Mesendoderm (in vitro differentiated cells): ENCODE measurements around the gene F8.
"Not testable (repeated sequence)": the region's sequence is repeated elsewhere in the genome, so short reads cannot be mapped to it uniquely, and the experiment has no call there.

Source experiments
- DNase-seq: peaks from one replicate; pipeline ENCODE4 v3.0.0; 2013
- H2AK5ac ChIP-seq: 2 replicates; pipeline ENCODE4 v1.6.1; 2013; ENCODE audit warnings: low read length, inconsistent platforms
- H2BK120ac ChIP-seq: 2 replicates; pipeline ENCODE4 v1.6.1; 2013; ENCODE audit warnings: low read depth, mild to moderate bottlenecking, low read length, moderate library complexity, mixed read lengths
- H2BK15ac ChIP-seq: replicated peaks from 2 replicates; pipeline ENCODE4 v1.6.1; 2013; ENCODE audit warnings: low read depth, mild to moderate bottlenecking, moderate library complexity
- H2BK5ac ChIP-seq: 2 replicates; pipeline ENCODE4 v1.6.1; 2013; ENCODE audit warnings: low read length, inconsistent platforms
- H3K18ac ChIP-seq: 2 replicates; pipeline ENCODE4 v1.6.1; 2013; ENCODE audit warnings: mild to moderate bottlenecking, low read length, mixed read lengths
- H3K23ac ChIP-seq: one replicate; pipeline ENCODE4 v1.6.1; 2013; ENCODE audit warnings: low read length
- H3K27ac ChIP-seq: 2 replicates; pipeline ENCODE4 v1.5.1; 2013; ENCODE audit warnings: low read depth, mild to moderate bottlenecking, inconsistent platforms, low read length, moderate library complexity
- H3K27me3 ChIP-seq: 2 replicates; pipeline ENCODE4 v1.6.1; 2013; ENCODE audit warnings: low read length, control low read depth, mild to moderate bottlenecking, inconsistent platforms; ENCODE audit not compliant: insufficient read depth, poor library complexity
- H3K36me3 ChIP-seq: 2 replicates; pipeline ENCODE4 v1.6.1; 2013; ENCODE audit warnings: low read length, inconsistent platforms; ENCODE audit not compliant: control insufficient read depth, insufficient read depth
- H3K4ac ChIP-seq: one replicate; pipeline ENCODE4 v1.6.1; 2013; ENCODE audit warnings: low read depth, mild to moderate bottlenecking, low read length, moderate library complexity
- H3K4me1 ChIP-seq: 2 replicates; pipeline ENCODE4 v1.6.1; 2013; ENCODE audit warnings: low read depth, low read length, inconsistent platforms; ENCODE audit not compliant: control insufficient read depth
- H3K4me2 ChIP-seq: 2 replicates; pipeline ENCODE4 v1.6.1; 2013; ENCODE audit warnings: low read length
- H3K4me3 ChIP-seq: 2 replicates; pipeline ENCODE4 v1.5.1; 2013; ENCODE audit warnings: mild to moderate bottlenecking, low read length
- H3K56ac ChIP-seq: one replicate; pipeline ENCODE4 v1.6.1; 2013; ENCODE audit warnings: low read length
- H3K79me1 ChIP-seq: 2 replicates; pipeline ENCODE4 v1.6.1; 2013; ENCODE audit warnings: low read length, inconsistent platforms
- H3K79me2 ChIP-seq: 2 replicates; pipeline ENCODE4 v1.6.1; 2013; ENCODE audit warnings: mild to moderate bottlenecking, low read length; ENCODE audit not compliant: control insufficient read depth, insufficient read depth
- H3K9ac ChIP-seq: 2 replicates; pipeline ENCODE4 v1.6.1; 2013; ENCODE audit warnings: low read length, inconsistent platforms
- H4K5ac ChIP-seq: one replicate; pipeline ENCODE4 v1.6.1; 2013; ENCODE audit warnings: low read length
- H4K8ac ChIP-seq: one replicate; pipeline ENCODE4 v1.6.1; 2013; ENCODE audit warnings: low read depth, mild to moderate bottlenecking, control low read depth, low read length, moderate library complexity
- WGBS: extraction: QIAGEN DNeasy Blood & Tissue Kit; methylation state at CpG from one replicate; pipeline ENCODE4 v1.1.7; 2013; ENCODE audit warnings: low lambda C conversion rate, missing lambda C conversion rate; ENCODE audit not compliant: insufficient coverage; ENCODE audit errors: extremely low coverage; 5-methylcytosine and 5-hydroxymethylcytosine counted together

The F8 gene

DNA sequence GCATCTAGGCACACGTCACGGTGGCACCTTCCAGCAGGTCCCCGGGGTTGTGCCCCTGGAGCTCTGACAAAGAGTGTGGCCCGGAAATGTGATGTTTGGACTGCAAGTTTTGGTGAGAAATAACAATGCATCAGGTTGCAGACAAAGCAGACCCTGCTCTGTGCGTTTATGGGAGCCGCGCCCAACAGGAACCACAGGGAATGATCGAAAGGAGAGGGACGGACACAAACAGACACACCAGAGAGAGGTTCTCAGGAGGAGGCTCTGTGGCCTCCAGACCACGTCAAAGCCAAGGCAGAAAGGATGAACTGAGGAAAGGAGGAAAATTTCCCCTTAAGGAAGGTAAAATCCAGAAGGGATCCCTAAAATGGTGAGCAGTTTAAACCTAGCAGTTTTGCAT, 16.1 kb downstream of the F8 start:
- not testable (repeated sequence) for H3K56ac ChIP-seq, H3K27ac ChIP-seq, H4K8ac ChIP-seq, H3K4me2 ChIP-seq, H3K27me3 ChIP-seq, H3K4me1 ChIP-seq, H2BK5ac ChIP-seq, H3K79me2 ChIP-seq, H2BK120ac ChIP-seq, H3K4me3 ChIP-seq, DNase-seq, H2AK5ac ChIP-seq, H3K79me1 ChIP-seq, H3K18ac ChIP-seq, H2BK15ac ChIP-seq, H3K4ac ChIP-seq, H3K9ac ChIP-seq, H3K23ac ChIP-seq, H4K5ac ChIP-seq, H3K36me3 ChIP-seq
- WGBS, result no CpG with 5 or more reads among the region's 10 CpGs

DNA sequence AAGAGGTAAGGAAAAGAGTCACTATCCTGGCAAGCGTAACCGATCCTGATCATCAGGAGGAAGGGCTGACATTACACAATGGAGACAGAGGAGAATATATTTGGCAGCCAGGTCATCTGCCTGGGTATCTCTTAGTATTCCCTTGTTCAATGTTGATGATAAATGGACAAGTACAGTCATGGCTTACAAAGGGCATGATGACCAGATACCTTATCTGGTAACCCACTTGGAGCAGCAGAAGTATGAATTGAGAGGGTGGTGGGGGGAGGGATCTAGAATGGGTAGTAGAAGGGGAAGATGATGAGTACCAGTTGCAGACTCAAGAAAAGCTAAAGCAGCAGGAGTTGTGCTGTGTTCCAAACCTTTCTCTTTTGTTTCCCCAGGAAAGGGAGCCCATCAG, 17.3 kb downstream of the F8 start:
- no peak overlapping the region for H3K56ac ChIP-seq
- H3K4me2 ChIP-seq, result no peak overlapping the region
- no peak overlapping the region for H3K23ac ChIP-seq
- H2BK15ac ChIP-seq, result no peak overlapping the region
- H3K27me3 ChIP-seq, result no peaks in the 10 kb centered on the region
- no CpG with 5 or more reads among the region's 2 CpGs for WGBS
- H3K18ac ChIP-seq, result no peak overlapping the region
- H2BK120ac ChIP-seq, result no peak overlapping the region
- H4K8ac ChIP-seq, result no peak overlapping the region
- H3K36me3 ChIP-seq, result no peaks in the 10 kb centered on the region
- H4K5ac ChIP-seq, result no peak overlapping the region
- H3K4me3 ChIP-seq, result no peak overlapping the region
- DNase-seq, result no peak
- H3K79me2 ChIP-seq, result no peaks in the 10 kb centered on the region
- H3K4me1 ChIP-seq, result no peaks in the 10 kb centered on the region
- H2AK5ac ChIP-seq, result no peak overlapping the region
- no peak overlapping the region for H3K27ac ChIP-seq
- no peaks in the 10 kb centered on the region for H3K79me1 ChIP-seq
- H3K9ac ChIP-seq, result no peak overlapping the region
- no peak overlapping the region for H2BK5ac ChIP-seq
- H3K4ac ChIP-seq, result no peak overlapping the region

DNA sequence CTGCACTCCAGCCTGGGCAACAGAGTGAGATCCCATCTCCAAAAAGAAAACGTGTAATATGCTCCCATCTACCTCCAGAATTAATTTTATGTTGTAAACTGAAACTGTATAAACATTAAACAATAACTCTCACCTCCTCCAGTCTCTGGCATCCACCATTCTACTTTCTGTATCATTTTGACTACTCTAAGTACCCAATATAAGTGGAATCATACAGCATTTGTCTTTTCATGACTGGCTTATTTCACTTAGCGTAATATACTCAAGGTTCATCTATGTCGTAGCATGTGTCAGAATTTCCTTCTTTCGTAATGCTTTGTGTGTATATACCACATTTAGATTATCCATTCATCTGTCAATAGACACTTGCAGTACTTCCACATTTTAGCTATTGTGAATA, 20.6 kb downstream of the F8 start:
- no peak overlapping the region for H3K27ac ChIP-seq
- H3K4me1 ChIP-seq, result no peaks in the 10 kb centered on the region
- no peaks in the 10 kb centered on the region for H3K36me3 ChIP-seq
- no peak overlapping the region for H3K18ac ChIP-seq
- H2BK120ac ChIP-seq, result no peak overlapping the region
- no peak overlapping the region for H4K8ac ChIP-seq
- H3K79me1 ChIP-seq, result no peaks in the 10 kb centered on the region
- no peak overlapping the region for H2BK5ac ChIP-seq
- no peak overlapping the region for H3K4ac ChIP-seq
- no peaks in the 10 kb centered on the region for H3K27me3 ChIP-seq
- no CpG with 5 or more reads among the region's 4 CpGs for WGBS
- no peak overlapping the region for H2BK15ac ChIP-seq
- H3K23ac ChIP-seq, result no peak overlapping the region
- no peak overlapping the region for H3K9ac ChIP-seq
- H3K4me2 ChIP-seq, result no peak overlapping the region
- no peak overlapping the region for H4K5ac ChIP-seq
- DNase-seq, result no peak
- H3K56ac ChIP-seq, result no peak overlapping the region
- H2AK5ac ChIP-seq, result no peak overlapping the region
- H3K79me2 ChIP-seq, result no peaks in the 10 kb centered on the region
- no peak overlapping the region for H3K4me3 ChIP-seq

DNA sequence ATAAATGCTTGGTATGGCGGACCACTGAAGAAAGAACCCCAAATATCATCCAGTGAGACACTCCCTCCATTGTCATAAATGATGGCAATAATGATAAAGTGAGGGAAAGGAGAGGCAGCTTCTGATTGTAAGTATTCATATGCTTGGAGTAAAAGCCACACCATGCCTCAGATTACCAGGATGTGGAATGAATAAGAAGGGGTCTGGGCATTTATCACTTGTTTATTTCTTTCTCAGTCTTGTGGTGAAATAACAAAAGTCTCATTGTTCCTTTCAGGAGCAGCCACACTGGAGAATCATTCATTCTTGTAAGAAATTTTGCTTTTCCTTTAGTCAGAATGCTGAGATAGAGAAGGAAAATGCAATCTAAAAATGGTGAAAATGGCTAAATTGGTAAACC, 21.7 kb downstream of the F8 start:
- Histone ChIP-seq H3K9ac (no peak overlapping the region), H3K23ac (no peak overlapping the region), H3K18ac (no peak overlapping the region), H3K56ac (no peak overlapping the region), H3K27me3 (no peaks in the 10 kb centered on the region), H3K4me3 (no peak overlapping the region), H3K36me3 (no peaks in the 10 kb centered on the region), H3K4ac (no peak overlapping the region), H2BK5ac (no peak overlapping the region), H3K79me1 (no peaks in the 10 kb centered on the region), H3K27ac (no peak overlapping the region), H2BK120ac (no peak overlapping the region), H3K4me1 (no peaks in the 10 kb centered on the region), H3K79me2 (no peaks in the 10 kb centered on the region), H4K5ac (no peak overlapping the region), H2AK5ac (no peak overlapping the region), H3K4me2 (no peak overlapping the region), H2BK15ac (no peak overlapping the region), H4K8ac (no peak overlapping the region)
- DNase-seq, result no peak
- no CpG with 5 or more reads among the region's 1 CpG for WGBS

DNA sequence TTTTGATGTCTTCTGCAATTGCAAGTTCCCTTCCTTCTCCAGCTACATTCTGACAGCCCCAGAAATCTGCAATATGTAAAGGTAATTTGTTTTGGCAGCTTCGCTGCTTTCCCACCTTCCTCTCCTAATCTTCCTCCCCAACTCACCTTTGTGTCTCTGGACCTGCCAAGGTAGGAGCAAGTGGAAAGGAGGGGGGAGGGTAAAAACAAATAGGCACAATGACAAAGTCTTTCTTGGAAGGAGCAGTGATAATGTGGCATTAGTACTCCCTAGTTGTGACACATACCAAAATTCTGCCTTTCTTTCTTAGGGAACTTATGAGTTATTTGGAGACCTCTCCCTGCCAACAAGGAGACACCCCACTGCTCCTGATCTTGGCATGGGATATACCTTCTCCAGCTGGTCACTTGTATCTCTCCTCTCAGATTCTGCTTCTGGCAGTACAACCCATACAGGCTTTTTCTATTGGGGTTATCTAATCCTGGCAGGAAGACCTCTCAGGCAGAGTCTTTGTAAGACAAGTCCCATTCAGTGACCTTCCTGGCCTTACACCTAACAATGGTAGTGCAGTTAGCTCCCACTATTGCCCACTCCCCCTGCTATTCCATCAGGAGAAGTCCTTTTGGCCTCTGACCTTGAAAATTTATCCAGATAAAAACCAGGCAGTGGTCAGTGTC, 24.2 kb downstream of the F8 start:
- H2BK120ac ChIP-seq, result no peak overlapping the region

DNA sequence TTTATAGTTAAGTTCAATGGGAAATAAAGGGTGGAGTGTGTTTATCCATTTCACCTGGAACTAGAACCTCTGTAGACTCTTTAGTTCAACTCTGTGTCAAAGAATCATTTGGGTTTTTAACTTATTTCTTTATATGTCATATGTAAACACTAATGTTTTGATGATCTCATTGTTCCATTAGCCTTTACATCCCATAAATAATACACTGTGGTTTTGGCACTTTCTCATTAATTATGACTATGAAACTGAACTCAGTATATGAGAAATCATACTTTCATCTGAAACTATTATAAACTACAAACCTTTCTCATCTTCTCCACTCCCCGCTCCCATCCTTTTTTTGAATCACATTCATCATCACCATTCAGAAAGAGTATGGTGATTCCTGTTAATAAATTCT, 31.0 kb downstream of the F8 start:
- Histone ChIP-seq H3K4ac (no peak overlapping the region), H3K36me3 (no peaks in the 10 kb centered on the region), H3K56ac (no peak overlapping the region), H2BK15ac (no peak overlapping the region), H3K23ac (no peak overlapping the region), H3K18ac (no peak overlapping the region), H3K27ac (no peak overlapping the region), H3K4me2 (no peak overlapping the region), H3K4me1 (no peaks in the 10 kb centered on the region), H2BK5ac (no peak overlapping the region), H4K8ac (no peak overlapping the region), H3K79me1 (no peaks in the 10 kb centered on the region), H2BK120ac (no peak overlapping the region), H3K4me3 (no peak overlapping the region), H3K79me2 (no peaks in the 10 kb centered on the region), H4K5ac (no peak overlapping the region), H2AK5ac (no peak overlapping the region), H3K9ac (no peak overlapping the region), H3K27me3 (no peaks in the 10 kb centered on the region)
- DNase-seq, result no peak
- 100% methylated on average over 1 of the region's 1 CpG for WGBS

More for the DNA sequence above, 24.2 kb downstream of the F8 start:
- no peak overlapping the region for H4K8ac ChIP-seq
- no peak for DNase-seq
- no peaks in the 10 kb centered on the region for H3K4me1 ChIP-seq
- no peak overlapping the region for H2BK5ac ChIP-seq
- H3K4me3 ChIP-seq, result no peak overlapping the region
- H3K23ac ChIP-seq, result no peak overlapping the region
- WGBS, result no CpG with 5 or more reads among the region's 1 CpG
- H3K27me3 ChIP-seq, result no peaks in the 10 kb centered on the region
- H3K4me2 ChIP-seq, result no peak overlapping the region
- H3K9ac ChIP-seq, result no peak overlapping the region
- H3K36me3 ChIP-seq, result no peaks in the 10 kb centered on the region
- H4K5ac ChIP-seq, result no peak overlapping the region
- no peak overlapping the region for H3K4ac ChIP-seq
- no peak overlapping the region for H3K56ac ChIP-seq
- no peaks in the 10 kb centered on the region for H3K79me1 ChIP-seq
- no peak overlapping the region for H2BK15ac ChIP-seq
- no peak overlapping the region for H3K18ac ChIP-seq
- no peak overlapping the region for H2AK5ac ChIP-seq
- no peaks in the 10 kb centered on the region for H3K79me2 ChIP-seq
- H3K27ac ChIP-seq, result no peak overlapping the region
